Measurements from ENCODE around the gene TBC1D16. TPM values are rescaled to one million over a fixed set of nuclear protein-coding genes. Genes with fewer than 3 reads are reported as not detected.

Gene TBC1D16
- total RNA-seq, 4 donors from 2014 or later, result 26.5 to 44.3 (median 36.3) TPM

- H3K36me3 ChIP-seq, result peaks cover 0 to 51% of the 10 kb centered on the region in 2 donors
- no peaks in the 10 kb centered on the region for H3K27me3 ChIP-seq
- TF ChIP-seq EP300 (IDR thresholded peaks at IDR 0.05), result no peak
- no peak for ATAC-seq
- no peaks in the 10 kb centered on the region for H3K9me3 ChIP-seq
- H3K27ac ChIP-seq, result peak overlapping the region in 1 of 4 donors; percentile 38
- WGBS, 2 donors (ENCODE audit: low coverage in 1 of 2), result 90 to 100% methylated on average over 1 to 2 of the region's 31 CpGs
- H3K4me1 ChIP-seq, result peaks cover 0 to 25% (median 7%) of the 10 kb centered on the region in 3 donors
- no peak overlapping the region for H3K4me3 ChIP-seq
Measured at GRCh38 chr17:79950306-79950705, 85.4 kb downstream of the TBC1D16 start.

GRCh38 chr17:79949656-79950209, 85.9 kb downstream of the TBC1D16 start:
- H3K9me3 ChIP-seq, result no peaks in the 10 kb centered on the region
- no peak overlapping the region for H3K27ac ChIP-seq
- no peak for TF ChIP-seq CTCF (IDR thresholded peaks at IDR 0.05)
- no peak for TF ChIP-seq POLR2AphosphoS5 (IDR thresholded peaks at IDR 0.05)
- no peak for TF ChIP-seq EP300 (IDR thresholded peaks at IDR 0.05)
- TF ChIP-seq POLR2A (IDR thresholded peaks at IDR 0.05), result no peak
- no peak overlapping the region for H3K4me3 ChIP-seq
- H3K27me3 ChIP-seq, result no peaks in the 10 kb centered on the region
- no peak for ATAC-seq
- peaks cover 0 to 25% (median 7%) of the 10 kb centered on the region in 3 donors for H3K4me1 ChIP-seq
- peaks cover 0 to 56% of the 10 kb centered on the region in 2 donors for H3K36me3 ChIP-seq
- WGBS, 2 donors (ENCODE audit: low coverage in 1 of 2), result 66 to 88% methylated on average over 2 to 22 of the region's 27 CpGs

- TF ChIP-seq EP300 (IDR thresholded peaks at IDR 0.05) (no peak), POLR2AphosphoS5 (IDR thresholded peaks at IDR 0.05) (no peak), CTCF (IDR thresholded peaks at IDR 0.05) (no peak), POLR2A (IDR thresholded peaks at IDR 0.05) (no peak)
- Histone ChIP-seq H3K4me3 (no peak overlapping the region), H3K9me3 (no peaks in the 10 kb centered on the region), H3K36me3 (peaks cover 0 to 63% of the 10 kb centered on the region in 2 donors), H3K4me1 (peaks cover 0 to 25% (median 7%) of the 10 kb centered on the region in 3 donors), H3K27ac (no peak overlapping the region), H3K27me3 (no peaks in the 10 kb centered on the region)
- 96% methylated on average over 6 to 8 of the region's 29 CpGs for WGBS, 2 donors (ENCODE audit: low coverage in 1 of 2)
- no peak for ATAC-seq
Measured at GRCh38 chr17:79948945-79949655, 86.6 kb downstream of the TBC1D16 start.

- no peaks in the 10 kb centered on the region for H3K9me3 ChIP-seq
- WGBS, 2 donors (ENCODE audit: low coverage in 1 of 2), result 100% methylated on average over 2 to 4 of the region's 10 CpGs
- peaks cover 0 to 25% (median 7%) of the 10 kb centered on the region in 3 donors for H3K4me1 ChIP-seq
Measured at GRCh38 chr17:79948406-79948944, 87.2 kb downstream of the TBC1D16 start.

More at GRCh38 chr17:79948406-79948944, 87.2 kb downstream of the TBC1D16 start:
- Histone ChIP-seq H3K4me3 (no peak overlapping the region), H3K27ac (no peak overlapping the region), H3K27me3 (no peaks in the 10 kb centered on the region), H3K36me3 (peaks cover 0 to 69% of the 10 kb centered on the region in 2 donors)
- no peak for ATAC-seq
- TF ChIP-seq POLR2A (IDR thresholded peaks at IDR 0.05) (no peak), CTCF (IDR thresholded peaks at IDR 0.05) (no peak), EP300 (IDR thresholded peaks at IDR 0.05) (no peak), POLR2AphosphoS5 (IDR thresholded peaks at IDR 0.05) (no peak)

All from gastroesophageal sphincter (tissue), 4 donors.